HEK293 (cell line): ENCODE data around the gene IL4I1.

ENCODE experiments used
- CTCF ChIA-PET: fragments of 350-600 bp; formaldehyde crosslinking; extraction: SDS; loops from one replicate; lab custom pipeline; 2021; ENCODE audit warnings: antibody characterized with exemption; lab: Yijun Ruan, JAX
- POLR2A ChIA-PET: fragments of 300-600 bp; formaldehyde crosslinking; extraction: SDS; loops from one replicate; lab custom pipeline; 2020; ENCODE audit warnings: antibody characterized with exemption, inconsistent platforms; lab: Yijun Ruan, JAX
- H3K27ac ChIP-seq: fragments of 200-500 bp; sonication (Bioruptor generic); 2 replicates; pipeline ENCODE4 v1.5.1; 2014; ENCODE audit warnings: low read depth, low read length, control low read depth, inconsistent platforms; ENCODE audit errors: extremely low read depth
- H3K36me3 ChIP-seq, 2 experiments: fragments of 200-500 bp in 1 of 2; sonication (Bioruptor generic) in 1 of 2; 1 replicate in 1 of 2; 2 replicates in 1 of 2; pipeline ENCODE4 v1.5.1; 2014 to 2017; ENCODE audit warnings: inconsistent platforms in 2 of 2, low read length in 2 of 2; ENCODE audit not compliant: control insufficient read depth in 2 of 2, insufficient read depth in 1 of 2
- H3K4me1 ChIP-seq: fragments of 200-500 bp; sonication (Bioruptor generic); 2 replicates; pipeline ENCODE4 v1.5.1; 2014; ENCODE audit warnings: mild to moderate bottlenecking, low read length, inconsistent platforms; ENCODE audit not compliant: control insufficient read depth, insufficient read depth
- H3K4me3 ChIP-seq: 2 replicates; pipeline ENCODE4 v1.5.1; 2011; ENCODE audit warnings: low read depth, mild to moderate bottlenecking, control low read depth, low read length, moderate library complexity
- H3K9me3 ChIP-seq: fragments of 200-500 bp; sonication (Bioruptor generic); 2 replicates; pipeline ENCODE4 v1.5.1; 2014; ENCODE audit warnings: low read depth, low read length, inconsistent platforms; ENCODE audit not compliant: control insufficient read depth, insufficient read depth
- KLF16 ChIP-seq: fragments of 450-650 bp; formaldehyde crosslinking; IDR thresholded peaks from 2 replicates; pipeline ENCODE4 v1.5.1; 2017; ENCODE audit warnings: missing biosample characterization, missing genetic modification characterization
- SALL2 ChIP-seq: fragments of 450-650 bp; formaldehyde crosslinking; IDR thresholded peaks from 2 replicates; pipeline ENCODE4 v1.5.0; 2017; ENCODE audit warnings: missing biosample characterization, mild to moderate bottlenecking, missing genetic modification characterization, borderline replicate concordance
- TCF7L2 ChIP-seq: IDR thresholded peaks from 2 replicates; pipeline ENCODE4 v1.6.1; 2011; ENCODE audit warnings: low read depth, mild to moderate bottlenecking, inconsistent platforms, low read length, moderate library complexity, borderline replicate concordance
- ZNF155 ChIP-seq: fragments of 450-650 bp; formaldehyde crosslinking; IDR thresholded peaks from 2 replicates; pipeline ENCODE4 v1.5.1; 2016; ENCODE audit warnings: missing biosample characterization, missing genetic modification characterization
- ZNF175 ChIP-seq: fragments of 450-650 bp; formaldehyde crosslinking; IDR thresholded peaks from 2 replicates; pipeline ENCODE4 v1.5.1; 2016; ENCODE audit warnings: missing biosample characterization, missing genetic modification characterization
- ZNF184 ChIP-seq: fragments of 450-650 bp; IDR thresholded peaks from 2 replicates; pipeline ENCODE4 v1.5.1; 2018; ENCODE audit warnings: missing biosample characterization, mild to moderate bottlenecking, missing genetic modification characterization
- ZNF19 ChIP-seq: fragments of 450-650 bp; formaldehyde crosslinking; IDR thresholded peaks from 2 replicates; pipeline ENCODE4; 2016; ENCODE audit warnings: missing biosample characterization, missing genetic modification characterization, low read depth
- ZNF214 ChIP-seq: fragments of 450-650 bp; formaldehyde crosslinking; IDR thresholded peaks from 2 replicates; pipeline ENCODE4 v1.5.1; 2017; ENCODE audit warnings: missing biosample characterization, mild to moderate bottlenecking, missing genetic modification characterization, borderline replicate concordance
- ZNF266 ChIP-seq: fragments of 450-650 bp; formaldehyde crosslinking; IDR thresholded peaks from 2 replicates; pipeline ENCODE4 v1.5.1; 2016; ENCODE audit warnings: missing biosample characterization, missing genetic modification characterization, low read depth
- ZNF324 ChIP-seq: fragments of 450-650 bp; formaldehyde crosslinking; IDR thresholded peaks from 2 replicates; pipeline ENCODE4 v1.5.1; 2016; ENCODE audit warnings: missing biosample characterization, missing genetic modification characterization
- ZNF341 ChIP-seq: fragments of 450-650 bp; formaldehyde crosslinking; IDR thresholded peaks from 2 replicates; pipeline ENCODE4; 2016; ENCODE audit warnings: low read depth, missing biosample characterization, missing genetic modification characterization
- ZNF48 ChIP-seq: fragments of 450-650 bp; formaldehyde crosslinking; IDR thresholded peaks from 2 replicates; pipeline ENCODE4 v1.5.1; 2016; ENCODE audit warnings: missing biosample characterization, missing genetic modification characterization
- ZNF488 ChIP-seq: fragments of 450-650 bp; formaldehyde crosslinking; IDR thresholded peaks from 2 replicates; pipeline ENCODE4 v1.5.1; 2016; ENCODE audit warnings: missing biosample characterization, missing genetic modification characterization
- ZNF596 ChIP-seq: fragments of 450-650 bp; IDR thresholded peaks from 2 replicates; pipeline ENCODE4 v1.5.0; 2018; ENCODE audit warnings: missing biosample characterization, mild to moderate bottlenecking, missing genetic modification characterization, moderate library complexity
- ZNF623 ChIP-seq: fragments of 450-650 bp; formaldehyde crosslinking; IDR thresholded peaks from 2 replicates; pipeline ENCODE4 v1.5.1; 2016; ENCODE audit warnings: missing biosample characterization, missing genetic modification characterization
- ZNF670 ChIP-seq: fragments of 450-650 bp; formaldehyde crosslinking; IDR thresholded peaks from 2 replicates; pipeline ENCODE4 v1.5.1; 2016; ENCODE audit warnings: missing biosample characterization, missing genetic modification characterization, low read depth
- ZNF76 ChIP-seq: fragments of 450-650 bp; formaldehyde crosslinking; IDR thresholded peaks from 2 replicates; pipeline ENCODE4; 2016; ENCODE audit warnings: low read depth, missing biosample characterization, missing genetic modification characterization, borderline replicate concordance
- ZNF791 ChIP-seq: fragments of 450-650 bp; formaldehyde crosslinking; IDR thresholded peaks from 2 replicates; pipeline ENCODE4 v1.5.1; 2016; ENCODE audit warnings: missing biosample characterization, missing genetic modification characterization
- ZSCAN16 ChIP-seq: fragments of 450-650 bp; formaldehyde crosslinking; IDR thresholded peaks from 2 replicates; pipeline ENCODE4 v1.5.1; 2016; ENCODE audit warnings: missing biosample characterization, missing genetic modification characterization
- TF ChIP-seq, protein P1 (sequence below): fragments of 450-650 bp; formaldehyde crosslinking; conservative IDR thresholded peaks from 2 replicates; pipeline ENCODE4 v1.5.1; 2016; ENCODE audit warnings: low read depth, missing biosample characterization, missing genetic modification characterization
- TF ChIP-seq, protein P2 (sequence below): fragments of 450-650 bp; formaldehyde crosslinking; IDR thresholded peaks from 2 replicates; pipeline ENCODE4 v1.5.1; 2016; ENCODE audit warnings: missing biosample characterization, missing genetic modification characterization
- TF ChIP-seq, protein P3 (sequence below): fragments of 450-650 bp; formaldehyde crosslinking; optimal IDR thresholded peaks from 2 replicates; pipeline ENCODE3; 2016; ENCODE audit warnings: missing biosample characterization, mild to moderate bottlenecking, missing genetic modification characterization

IL4I1 gene

GRCh38 chr19:49891393-49891792, 5.3 kb downstream of the IL4I1 start:
- ChIA-PET POLR2A (interaction anchor here (0.7 to 3.7 kb wide), 7 partner anchors 11 to 38 kb away, joined by 4 to 27 read pairs (median 4); partner anchors contain the start of genes AKT1S1, ATF5, NUP62 and TBC1D17), CTCF (no interaction called here)
- Histone ChIP-seq H3K9me3 (no peaks in the 10 kb centered on the region), H3K4me1 (no peaks in the 10 kb centered on the region), H3K4me3 (no peak overlapping the region), H3K27ac (peak overlapping the region; percentile 17; the same call in 1 of the 2 replicates), H3K36me3 (no peaks in the 10 kb centered on the region; a peak in 1 of 3 replicates)
- TF ChIP-seq ZNF76 = no peak
- TF ChIP-seq ZNF596 (tag by site-specific recombination) = no peak

GRCh38 chr19:49890349-49891311, 6.1 kb downstream of the IL4I1 start:
- peaks cover 0 to 2% of the 10 kb centered on the region in 2 experiments; a peak in 1 of 3 replicates for H3K36me3 ChIP-seq
- no peaks in the 10 kb centered on the region for H3K9me3 ChIP-seq
- POLR2A ChIA-PET = interaction anchor here (0.5 to 3.7 kb wide), 9 partner anchors 9 to 39 kb away, joined by 3 to 27 read pairs (median 4); partner anchors contain the start of genes AKT1S1, ATF5, NUP62 and TBC1D17
- H3K27ac ChIP-seq = peak overlapping the region; percentile 17; the same call in 1 of the 2 replicates
- H3K4me3 ChIP-seq = peak overlapping the region; percentile 32
- H3K4me1 ChIP-seq = no peaks in the 10 kb centered on the region
- CTCF ChIA-PET = interaction anchor here (0.5 to 1.2 kb wide), 6 partner anchors 9 to 152 kb away, joined by 3 to 10 read pairs (median 4); no protein-coding TSS in a partner anchor
- TF ChIP-seq ZNF19 (tag by site-specific recombination) (no peak), ZNF324 (no peak), ZNF175 (tag by site-specific recombination) (no peak), ZNF155 (no peak), ZNF214 (tag by site-specific recombination) (no peak), ZNF791 (tag by site-specific recombination) (no peak), ZNF670 (tag by site-specific recombination) (no peak), ZNF623 (no peak), ZNF341 (tag by site-specific recombination) (peak; percentile 35; the same call in 1 of the 2 replicates), TCF7L2 (no peak), SALL2 (tag by site-specific recombination) (no peak), ZNF266 (tag by site-specific recombination) (no peak), ZSCAN16 (tag by site-specific recombination) (no peak), KLF16 (tag by site-specific recombination) (peak; percentile 67; the same call in 1 of the 2 replicates), ZNF488 (tag by site-specific recombination) (no peak), ZNF48 (tag by site-specific recombination) (no peak), ZNF184 (tag by site-specific recombination) (no peak)
- TF ChIP-seq, protein P1, sequence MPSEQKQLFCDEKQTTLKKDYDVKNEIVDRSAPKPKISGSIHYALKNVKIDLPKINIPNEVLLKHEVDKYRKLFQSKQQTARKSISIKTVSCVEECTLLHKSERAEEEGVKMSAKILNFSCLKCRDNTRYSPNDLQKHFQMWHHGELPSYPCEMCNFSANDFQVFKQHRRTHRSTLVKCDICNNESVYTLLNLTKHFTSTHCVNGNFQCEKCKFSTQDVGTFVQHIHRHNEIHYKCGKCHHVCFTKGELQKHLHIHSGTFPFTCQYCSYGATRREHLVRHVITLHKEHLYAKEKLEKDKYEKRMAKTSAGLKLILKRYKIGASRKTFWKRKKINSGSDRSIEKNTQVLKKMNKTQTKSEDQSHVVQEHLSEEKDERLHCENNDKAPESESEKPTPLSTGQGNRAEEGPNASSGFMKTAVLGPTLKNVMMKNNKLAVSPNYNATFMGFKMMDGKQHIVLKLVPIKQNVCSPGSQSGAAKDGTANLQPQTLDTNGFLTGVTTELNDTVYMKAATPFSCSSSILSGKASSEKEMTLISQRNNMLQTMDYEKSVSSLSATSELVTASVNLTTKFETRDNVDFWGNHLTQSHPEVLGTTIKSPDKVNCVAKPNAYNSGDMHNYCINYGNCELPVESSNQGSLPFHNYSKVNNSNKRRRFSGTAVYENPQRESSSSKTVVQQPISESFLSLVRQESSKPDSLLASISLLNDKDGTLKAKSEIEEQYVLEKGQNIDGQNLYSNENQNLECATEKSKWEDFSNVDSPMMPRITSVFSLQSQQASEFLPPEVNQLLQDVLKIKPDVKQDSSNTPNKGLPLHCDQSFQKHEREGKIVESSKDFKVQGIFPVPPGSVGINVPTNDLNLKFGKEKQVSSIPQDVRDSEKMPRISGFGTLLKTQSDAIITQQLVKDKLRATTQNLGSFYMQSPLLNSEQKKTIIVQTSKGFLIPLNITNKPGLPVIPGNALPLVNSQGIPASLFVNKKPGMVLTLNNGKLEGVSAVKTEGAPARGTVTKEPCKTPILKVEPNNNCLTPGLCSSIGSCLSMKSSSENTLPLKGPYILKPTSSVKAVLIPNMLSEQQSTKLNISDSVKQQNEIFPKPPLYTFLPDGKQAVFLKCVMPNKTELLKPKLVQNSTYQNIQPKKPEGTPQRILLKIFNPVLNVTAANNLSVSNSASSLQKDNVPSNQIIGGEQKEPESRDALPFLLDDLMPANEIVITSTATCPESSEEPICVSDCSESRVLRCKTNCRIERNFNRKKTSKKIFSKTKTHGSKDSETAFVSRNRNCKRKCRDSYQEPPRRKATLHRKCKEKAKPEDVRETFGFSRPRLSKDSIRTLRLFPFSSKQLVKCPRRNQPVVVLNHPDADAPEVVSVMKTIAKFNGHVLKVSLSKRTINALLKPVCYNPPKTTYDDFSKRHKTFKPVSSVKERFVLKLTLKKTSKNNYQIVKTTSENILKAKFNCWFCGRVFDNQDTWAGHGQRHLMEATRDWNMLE (tag by site-specific recombination) = no peak
- TF ChIP-seq, protein P2, sequence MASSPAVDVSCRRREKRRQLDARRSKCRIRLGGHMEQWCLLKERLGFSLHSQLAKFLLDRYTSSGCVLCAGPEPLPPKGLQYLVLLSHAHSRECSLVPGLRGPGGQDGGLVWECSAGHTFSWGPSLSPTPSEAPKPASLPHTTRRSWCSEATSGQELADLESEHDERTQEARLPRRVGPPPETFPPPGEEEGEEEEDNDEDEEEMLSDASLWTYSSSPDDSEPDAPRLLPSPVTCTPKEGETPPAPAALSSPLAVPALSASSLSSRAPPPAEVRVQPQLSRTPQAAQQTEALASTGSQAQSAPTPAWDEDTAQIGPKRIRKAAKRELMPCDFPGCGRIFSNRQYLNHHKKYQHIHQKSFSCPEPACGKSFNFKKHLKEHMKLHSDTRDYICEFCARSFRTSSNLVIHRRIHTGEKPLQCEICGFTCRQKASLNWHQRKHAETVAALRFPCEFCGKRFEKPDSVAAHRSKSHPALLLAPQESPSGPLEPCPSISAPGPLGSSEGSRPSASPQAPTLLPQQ = peak; percentile 89
- TF ChIP-seq, protein P3, sequence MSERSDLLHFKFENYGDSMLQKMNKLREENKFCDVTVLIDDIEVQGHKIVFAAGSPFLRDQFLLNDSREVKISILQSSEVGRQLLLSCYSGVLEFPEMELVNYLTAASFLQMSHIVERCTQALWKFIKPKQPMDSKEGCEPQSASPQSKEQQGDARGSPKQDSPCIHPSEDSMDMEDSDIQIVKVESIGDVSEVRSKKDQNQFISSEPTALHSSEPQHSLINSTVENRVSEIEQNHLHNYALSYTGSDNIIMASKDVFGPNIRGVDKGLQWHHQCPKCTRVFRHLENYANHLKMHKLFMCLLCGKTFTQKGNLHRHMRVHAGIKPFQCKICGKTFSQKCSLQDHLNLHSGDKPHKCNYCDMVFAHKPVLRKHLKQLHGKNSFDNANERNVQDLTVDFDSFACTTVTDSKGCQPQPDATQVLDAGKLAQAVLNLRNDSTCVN (tag by site-specific recombination) = peak; percentile 46
